ENCODE results near the gene PTPRCAP.

Gene PTPRCAP

DNA sequence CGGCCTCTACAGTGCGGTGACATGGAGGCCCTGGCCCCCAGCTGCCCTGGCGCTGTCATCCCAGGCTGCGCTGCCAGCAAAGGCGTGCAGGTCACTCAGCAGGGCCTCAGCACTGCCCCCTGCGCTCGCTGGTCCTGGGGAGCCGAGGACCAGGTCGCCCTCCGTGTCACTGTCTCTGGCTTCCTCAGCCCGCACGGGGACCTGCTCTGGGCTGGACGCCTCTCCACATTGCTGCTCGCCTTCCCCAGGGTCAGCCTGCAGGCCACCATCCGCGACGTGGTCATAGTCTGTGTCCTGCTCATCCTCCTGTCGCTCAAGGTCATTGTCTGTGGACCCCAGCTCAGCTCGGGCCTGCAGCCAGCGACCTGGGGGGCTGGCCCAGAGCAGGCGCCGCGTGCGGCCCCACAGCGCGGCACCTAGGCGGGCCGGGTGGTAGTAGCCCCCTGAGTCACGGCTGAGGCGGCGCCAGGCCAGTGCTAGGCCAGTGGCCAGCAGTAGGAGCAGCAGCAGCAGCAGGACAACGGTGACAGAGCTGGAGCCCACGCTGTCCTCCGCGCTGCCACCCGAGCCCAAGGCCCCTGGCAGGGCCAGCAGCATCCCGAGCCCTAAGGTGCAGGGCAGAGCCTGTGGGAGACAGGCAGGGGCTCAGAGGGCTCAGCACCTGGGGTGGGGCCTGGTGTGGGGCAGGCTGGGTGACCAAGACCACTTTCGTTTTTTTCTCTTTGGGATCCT is 1.6 kb downstream of the PTPRCAP start:
- no peaks in the 10 kb centered on the region for H3K9me2 ChIP-seq (replicated peaks; ENCODE audit: low read depth, low read length)
- peaks cover 20% of the 10 kb centered on the region; the same call in 1 of the 2 replicates for H3K36me3 ChIP-seq (ENCODE audit: insufficient read depth, low read length)
- peaks cover 50% of the 10 kb centered on the region for H4K20me1 ChIP-seq (ENCODE audit: insufficient read depth, low read length, poor library complexity, severe bottlenecking)
- peak overlapping the region; percentile 100 for H3K4me3 ChIP-seq (ENCODE audit: low read length, poor library complexity, severe bottlenecking)
- no peak overlapping the region for H2AFZ ChIP-seq (ENCODE audit: low read length)
- 0 out of 2 replicates have a peak, but pooled peaks cover 4% of the 10 kb centered on the region for H3F3A ChIP-seq (ENCODE audit: low read depth)
- peaks cover 92% of the 10 kb centered on the region for H3K79me2 ChIP-seq (ENCODE audit: insufficient read depth, low read length)
- H3K9me3 ChIP-seq (ENCODE audit: insufficient read depth, low read depth, low read length), result no peaks in the 10 kb centered on the region
- no peak for TF ChIP-seq EZH2phosphoT487 (IDR thresholded peaks at IDR 0.05; ENCODE audit: borderline replicate concordance)
- TF ChIP-seq, protein P1, sequence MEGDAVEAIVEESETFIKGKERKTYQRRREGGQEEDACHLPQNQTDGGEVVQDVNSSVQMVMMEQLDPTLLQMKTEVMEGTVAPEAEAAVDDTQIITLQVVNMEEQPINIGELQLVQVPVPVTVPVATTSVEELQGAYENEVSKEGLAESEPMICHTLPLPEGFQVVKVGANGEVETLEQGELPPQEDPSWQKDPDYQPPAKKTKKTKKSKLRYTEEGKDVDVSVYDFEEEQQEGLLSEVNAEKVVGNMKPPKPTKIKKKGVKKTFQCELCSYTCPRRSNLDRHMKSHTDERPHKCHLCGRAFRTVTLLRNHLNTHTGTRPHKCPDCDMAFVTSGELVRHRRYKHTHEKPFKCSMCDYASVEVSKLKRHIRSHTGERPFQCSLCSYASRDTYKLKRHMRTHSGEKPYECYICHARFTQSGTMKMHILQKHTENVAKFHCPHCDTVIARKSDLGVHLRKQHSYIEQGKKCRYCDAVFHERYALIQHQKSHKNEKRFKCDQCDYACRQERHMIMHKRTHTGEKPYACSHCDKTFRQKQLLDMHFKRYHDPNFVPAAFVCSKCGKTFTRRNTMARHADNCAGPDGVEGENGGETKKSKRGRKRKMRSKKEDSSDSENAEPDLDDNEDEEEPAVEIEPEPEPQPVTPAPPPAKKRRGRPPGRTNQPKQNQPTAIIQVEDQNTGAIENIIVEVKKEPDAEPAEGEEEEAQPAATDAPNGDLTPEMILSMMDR (conservative IDR thresholded peaks at IDR 0.05; ENCODE audit: low read length), result no peak
- peak overlapping the region; percentile 96 for H3K4me2 ChIP-seq (ENCODE audit: low read depth, low read length, poor library complexity, severe bottlenecking)
- peaks cover 53% of the 10 kb centered on the region for H3K4me1 ChIP-seq (ENCODE audit: insufficient read depth, low read length, poor library complexity, severe bottlenecking)
- no peaks in the 10 kb centered on the region for H3K27me3 ChIP-seq (ENCODE audit: insufficient read depth, low read length, poor library complexity, severe bottlenecking)
- H3K9ac ChIP-seq (ENCODE audit: low read depth, low read length, poor library complexity, severe bottlenecking), result peak overlapping the region; percentile 100

- H3K36me3 ChIP-seq (ENCODE audit: insufficient read depth, low read length), result peaks cover 20% of the 10 kb centered on the region; the same call in 1 of the 2 replicates
These were observed 2.3 kb downstream of the PTPRCAP start for GRCh38 chr11:67435031-67435726.

DNA sequence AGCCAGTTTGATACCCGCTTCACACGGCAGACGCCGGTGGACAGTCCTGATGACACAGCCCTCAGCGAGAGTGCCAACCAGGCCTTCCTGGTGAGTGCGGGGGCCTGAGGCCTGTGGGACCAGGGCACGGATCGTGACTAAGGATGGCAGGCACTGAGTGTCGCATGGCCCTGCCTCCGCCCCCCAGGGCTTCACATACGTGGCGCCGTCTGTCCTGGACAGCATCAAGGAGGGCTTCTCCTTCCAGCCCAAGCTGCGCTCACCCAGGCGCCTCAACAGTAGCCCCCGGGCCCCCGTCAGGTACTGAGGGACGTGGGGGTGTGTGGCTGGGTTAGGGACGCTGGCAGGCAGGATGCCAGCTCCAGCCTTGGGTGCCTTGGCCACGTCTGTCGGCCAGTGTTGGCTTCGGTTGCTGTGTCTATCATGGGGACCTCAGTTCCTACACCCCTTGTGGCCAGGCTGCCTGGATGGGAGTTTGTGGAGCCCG is 3.0 kb downstream of the PTPRCAP start:
- peak overlapping the region; percentile 100 for H3K4me3 ChIP-seq (ENCODE audit: low read length, poor library complexity, severe bottlenecking)
- 0 out of 2 replicates have a peak, but pooled peaks cover 4% of the 10 kb centered on the region for H3F3A ChIP-seq (ENCODE audit: low read depth)
- H3K4me1 ChIP-seq (ENCODE audit: insufficient read depth, low read length, poor library complexity, severe bottlenecking), result peaks cover 54% of the 10 kb centered on the region
- peaks cover 96% of the 10 kb centered on the region for H3K79me2 ChIP-seq (ENCODE audit: insufficient read depth, low read length)
- H3K4me2 ChIP-seq (ENCODE audit: low read depth, low read length, poor library complexity, severe bottlenecking), result peak overlapping the region; percentile 96
- no peak overlapping the region for H2AFZ ChIP-seq (ENCODE audit: low read length)
- no peaks in the 10 kb centered on the region for H3K27me3 ChIP-seq (ENCODE audit: insufficient read depth, low read length, poor library complexity, severe bottlenecking)
- H3K36me3 ChIP-seq (ENCODE audit: insufficient read depth, low read length), result peaks cover 20% of the 10 kb centered on the region; the same call in 1 of the 2 replicates
- H4K20me1 ChIP-seq (ENCODE audit: insufficient read depth, low read length, poor library complexity, severe bottlenecking), result peaks cover 59% of the 10 kb centered on the region
- peak overlapping the region; percentile 100 for H3K9ac ChIP-seq (ENCODE audit: low read depth, low read length, poor library complexity, severe bottlenecking)
- no peaks in the 10 kb centered on the region for H3K9me3 ChIP-seq (ENCODE audit: insufficient read depth, low read depth, low read length)
- TF ChIP-seq, protein P1 (conservative IDR thresholded peaks at IDR 0.05; ENCODE audit: low read length), result no peak
- TF ChIP-seq EZH2phosphoT487 (IDR thresholded peaks at IDR 0.05; ENCODE audit: borderline replicate concordance), result no peak
- no peaks in the 10 kb centered on the region for H3K9me2 ChIP-seq (replicated peaks; ENCODE audit: low read depth, low read length)

More at GRCh38 chr11:67435031-67435726, 2.3 kb downstream of the PTPRCAP start:
- Histone ChIP-seq H3K9me3 (ENCODE audit: insufficient read depth, low read depth, low read length) (no peaks in the 10 kb centered on the region), H3K4me2 (ENCODE audit: low read depth, low read length, poor library complexity, severe bottlenecking) (peak overlapping the region; percentile 96), H3K4me3 (ENCODE audit: low read length, poor library complexity, severe bottlenecking) (peak overlapping the region; percentile 100), H3K4me1 (ENCODE audit: insufficient read depth, low read length, poor library complexity, severe bottlenecking) (peaks cover 53% of the 10 kb centered on the region), H3K9ac (ENCODE audit: low read depth, low read length, poor library complexity, severe bottlenecking) (peak overlapping the region; percentile 100), H3F3A (ENCODE audit: low read depth) (0 out of 2 replicates have a peak, but pooled peaks cover 4% of the 10 kb centered on the region), H3K27me3 (ENCODE audit: insufficient read depth, low read length, poor library complexity, severe bottlenecking) (no peaks in the 10 kb centered on the region), H3K9me2 (replicated peaks; ENCODE audit: low read depth, low read length) (no peaks in the 10 kb centered on the region), H3K79me2 (ENCODE audit: insufficient read depth, low read length) (peaks cover 98% of the 10 kb centered on the region), H4K20me1 (ENCODE audit: insufficient read depth, low read length, poor library complexity, severe bottlenecking) (peaks cover 55% of the 10 kb centered on the region), H2AFZ (ENCODE audit: low read length) (no peak overlapping the region)
- TF ChIP-seq EZH2phosphoT487 (IDR thresholded peaks at IDR 0.05; ENCODE audit: borderline replicate concordance), result no peak
- TF ChIP-seq, protein P1 (conservative IDR thresholded peaks at IDR 0.05; ENCODE audit: low read length), result no peak

Data from Loucy (cell line).